MM.1S (cell line): ENCODE results near the gene TUBB4B.

Experiments
- DNase-seq: peaks from one replicate; pipeline ENCODE4 v3.0.0-alpha.2; 2015
- H2AFZ ChIP-seq: fragments of 300-600 bp; sonication (generic); 2 replicates; pipeline ENCODE4 v1.6.0; 2016; ENCODE audit warnings: antibody characterized with exemption, low read length
- H3F3A ChIP-seq: fragments of 300-600 bp; sonication (generic); 2 replicates; pipeline ENCODE4 v1.6.1; 2016; ENCODE audit warnings: mild to moderate bottlenecking, antibody characterized with exemption, low read length, moderate library complexity, mixed read lengths; ENCODE audit not compliant: insufficient read depth
- H3K27ac ChIP-seq: fragments of 300-600 bp; sonication (generic); 2 replicates; pipeline ENCODE4 v1.5.1; 2016; ENCODE audit warnings: mild to moderate bottlenecking, low read length
- H3K27me3 ChIP-seq: fragments of 300-600 bp; sonication (generic); replicated peaks from 2 replicates; pipeline ENCODE4 v1.6.0; 2016; ENCODE audit warnings: low read length; ENCODE audit not compliant: insufficient read depth
- H3K36me3 ChIP-seq: fragments of 300-600 bp; sonication (generic); replicated peaks from 2 replicates; pipeline ENCODE4 v1.6.1; 2016; ENCODE audit warnings: mild to moderate bottlenecking, low read length, mixed read lengths; ENCODE audit not compliant: insufficient read depth
- H3K4me1 ChIP-seq: fragments of 300-600 bp; sonication (generic); 2 replicates; pipeline ENCODE4 v1.6.1; 2016; ENCODE audit warnings: low read length, mixed read lengths
- H3K4me2 ChIP-seq: fragments of 300-600 bp; sonication (generic); 2 replicates; pipeline ENCODE4 v1.6.0; 2016; ENCODE audit warnings: low read depth, low read length
- H3K4me3 ChIP-seq: fragments of 300-600 bp; sonication (generic); 2 replicates; pipeline ENCODE4 v1.5.1; 2016; ENCODE audit warnings: low read length, mixed read lengths
- H3K79me2 ChIP-seq: fragments of 300-600 bp; sonication (generic); 2 replicates; pipeline ENCODE4 v1.6.1; 2016; ENCODE audit warnings: mixed run types, low read length, mixed read lengths
- H3K9ac ChIP-seq: fragments of 300-600 bp; sonication (generic); 2 replicates; pipeline ENCODE4 v1.6.1; 2016; ENCODE audit warnings: low read length, mixed read lengths
- H3K9me2 ChIP-seq: fragments of 300-600 bp; sonication (generic); replicated peaks from 2 replicates; pipeline ENCODE4 v1.6.1; 2016; ENCODE audit warnings: mild to moderate bottlenecking, low read length, mixed read lengths; ENCODE audit not compliant: insufficient read depth
- H3K9me3 ChIP-seq: fragments of 300-600 bp; sonication (generic); replicated peaks from 2 replicates; pipeline ENCODE4 v1.6.1; 2016; ENCODE audit warnings: mild to moderate bottlenecking, low read length, mixed read lengths; ENCODE audit not compliant: insufficient read depth
- H4K20me1 ChIP-seq: fragments of 300-600 bp; sonication (generic); 2 replicates; pipeline ENCODE4 v1.6.1; 2016; ENCODE audit warnings: mild to moderate bottlenecking, low read length, moderate library complexity, mixed read lengths; ENCODE audit not compliant: insufficient read depth
- EZH2 ChIP-seq: fragments of 300-600 bp; sonication (generic); optimal IDR thresholded peaks from 2 replicates; pipeline ENCODE3; 2017; ENCODE audit warnings: low read depth, mild to moderate bottlenecking, antibody characterized with exemption, low read length, mixed read lengths
- EZH2phosphoT487 ChIP-seq: fragments of 300-600 bp; sonication (generic); IDR thresholded peaks from 2 replicates; pipeline ENCODE4 v1.6.1; 2018; ENCODE audit warnings: antibody characterized with exemption, low read length
- TF ChIP-seq, protein P1 (sequence below): fragments of 300-600 bp; sonication (generic); IDR thresholded peaks from 2 replicates; pipeline ENCODE4 v1.5.1; 2016; ENCODE audit warnings: antibody characterized with exemption, low read length, mixed read lengths

TUBB4B gene

GRCh38 chr9:137218754-137219271 lies 22.3 kb upstream of the TUBB4B start:
- Histone ChIP-seq H3K4me2 (no peak overlapping the region), H3K4me1 (no peaks in the 10 kb centered on the region)

DNA sequence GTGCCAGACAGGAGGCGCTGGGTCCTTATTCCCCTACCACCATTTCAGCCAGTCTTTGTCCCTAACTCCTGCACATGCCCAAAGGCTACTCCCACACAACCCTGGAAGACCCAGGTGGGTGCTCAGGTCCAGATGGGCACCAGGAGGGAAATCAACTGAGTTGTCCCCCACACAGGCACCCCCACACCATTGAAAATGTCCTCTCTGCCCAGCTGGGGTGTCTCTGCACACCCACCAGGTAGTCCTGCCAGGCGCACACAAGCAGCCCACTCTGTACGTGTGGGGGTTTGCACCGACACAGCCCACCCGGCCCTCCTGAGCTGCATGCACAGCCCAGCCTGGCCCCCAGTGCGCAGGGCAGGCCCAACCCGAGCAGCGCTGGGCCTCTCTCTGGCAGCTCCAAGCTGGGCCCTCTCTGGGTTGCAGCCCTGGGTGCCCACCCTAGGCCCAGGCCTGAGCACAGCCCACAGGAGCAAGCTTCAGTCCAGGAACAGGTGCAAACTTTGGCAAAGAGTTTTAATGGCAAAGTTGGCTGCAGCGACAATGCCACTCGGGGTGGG lies 21.2 kb upstream of the TUBB4B start:
- Histone ChIP-seq H3K79me2 (no peaks in the 10 kb centered on the region), H3K4me3 (no peak overlapping the region), H3K9me2 (no peaks in the 10 kb centered on the region), H3K4me1 (peaks cover 7% of the 10 kb centered on the region; the same call in 1 of the 2 replicates), H2AFZ (no peak overlapping the region), H3K27ac (no peak overlapping the region), H3F3A (no peaks in the 10 kb centered on the region; the same call in 1 of the 2 replicates), H3K9ac (no peak overlapping the region), H3K36me3 (no peaks in the 10 kb centered on the region), H3K4me2 (no peak overlapping the region), H3K27me3 (no peaks in the 10 kb centered on the region), H4K20me1 (no peaks in the 10 kb centered on the region), H3K9me3 (no peaks in the 10 kb centered on the region)
- TF ChIP-seq EZH2 (no peak), EZH2phosphoT487 (no peak)
- TF ChIP-seq, protein P1, sequence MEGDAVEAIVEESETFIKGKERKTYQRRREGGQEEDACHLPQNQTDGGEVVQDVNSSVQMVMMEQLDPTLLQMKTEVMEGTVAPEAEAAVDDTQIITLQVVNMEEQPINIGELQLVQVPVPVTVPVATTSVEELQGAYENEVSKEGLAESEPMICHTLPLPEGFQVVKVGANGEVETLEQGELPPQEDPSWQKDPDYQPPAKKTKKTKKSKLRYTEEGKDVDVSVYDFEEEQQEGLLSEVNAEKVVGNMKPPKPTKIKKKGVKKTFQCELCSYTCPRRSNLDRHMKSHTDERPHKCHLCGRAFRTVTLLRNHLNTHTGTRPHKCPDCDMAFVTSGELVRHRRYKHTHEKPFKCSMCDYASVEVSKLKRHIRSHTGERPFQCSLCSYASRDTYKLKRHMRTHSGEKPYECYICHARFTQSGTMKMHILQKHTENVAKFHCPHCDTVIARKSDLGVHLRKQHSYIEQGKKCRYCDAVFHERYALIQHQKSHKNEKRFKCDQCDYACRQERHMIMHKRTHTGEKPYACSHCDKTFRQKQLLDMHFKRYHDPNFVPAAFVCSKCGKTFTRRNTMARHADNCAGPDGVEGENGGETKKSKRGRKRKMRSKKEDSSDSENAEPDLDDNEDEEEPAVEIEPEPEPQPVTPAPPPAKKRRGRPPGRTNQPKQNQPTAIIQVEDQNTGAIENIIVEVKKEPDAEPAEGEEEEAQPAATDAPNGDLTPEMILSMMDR = no peak
- DNase-seq = no peak

More at GRCh38 chr9:137218754-137219271, 22.3 kb upstream of the TUBB4B start:
- H3K9ac ChIP-seq = no peak overlapping the region
- no peaks in the 10 kb centered on the region for H3K9me3 ChIP-seq
- TF ChIP-seq EZH2phosphoT487 = no peak
- TF ChIP-seq, protein P1 = no peak
- TF ChIP-seq EZH2 = no peak
- no peak overlapping the region for H2AFZ ChIP-seq
- H3K36me3 ChIP-seq = no peaks in the 10 kb centered on the region
- H3K27me3 ChIP-seq = no peaks in the 10 kb centered on the region
- no peak for DNase-seq
- H4K20me1 ChIP-seq = no peaks in the 10 kb centered on the region
- H3K4me3 ChIP-seq = no peak overlapping the region
- H3K27ac ChIP-seq = no peak overlapping the region
- no peaks in the 10 kb centered on the region; the same call in 1 of the 2 replicates for H3F3A ChIP-seq
- H3K79me2 ChIP-seq = no peaks in the 10 kb centered on the region
- H3K9me2 ChIP-seq = no peaks in the 10 kb centered on the region

DNA sequence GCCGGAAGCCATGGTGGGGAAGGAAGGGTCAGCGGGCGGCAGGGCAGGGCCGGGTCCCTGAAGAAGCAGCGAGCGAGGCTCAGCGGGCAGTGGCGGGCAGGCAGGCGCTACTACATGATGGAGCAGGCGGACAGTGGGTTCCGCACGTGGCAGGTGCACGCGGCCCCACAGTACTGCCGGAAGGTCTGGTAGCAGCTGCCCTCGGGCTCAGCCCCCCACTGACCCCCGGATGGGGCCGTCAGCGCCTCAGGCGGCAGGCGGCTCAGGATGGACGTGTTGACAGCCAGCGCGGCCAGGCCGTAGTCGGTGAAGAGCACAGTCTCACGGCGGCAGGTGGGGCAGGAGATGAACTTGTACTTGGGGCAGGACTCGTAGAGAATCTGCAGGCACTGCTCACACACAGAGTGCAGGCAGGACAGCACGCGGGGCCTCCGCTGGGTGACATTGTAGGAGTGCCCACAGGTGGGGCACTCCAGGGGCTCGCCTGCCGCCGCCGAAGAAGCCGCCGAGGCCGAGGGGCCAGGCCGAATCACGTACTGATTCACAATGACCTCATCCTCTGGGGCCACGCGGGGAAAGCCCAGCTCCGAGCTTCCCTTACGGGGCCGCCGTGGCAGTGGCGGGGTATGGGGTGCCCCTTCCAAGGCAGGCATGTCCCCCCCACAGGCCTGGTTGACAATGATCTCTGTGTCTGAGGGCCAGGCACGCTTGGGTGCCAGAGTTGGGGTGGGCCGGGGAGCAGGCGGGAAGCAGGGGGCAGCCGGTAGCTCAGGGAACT lies 20.6 kb upstream of the TUBB4B start:
- Histone ChIP-seq H3K4me3 (no peak overlapping the region), H3K79me2 (no peaks in the 10 kb centered on the region), H3K9ac (no peak overlapping the region), H3K9me2 (no peaks in the 10 kb centered on the region), H3K4me1 (peaks cover 9% of the 10 kb centered on the region; the same call in 1 of the 2 replicates), H3F3A (no peaks in the 10 kb centered on the region; the same call in 1 of the 2 replicates), H3K27me3 (no peaks in the 10 kb centered on the region), H3K27ac (no peak overlapping the region), H3K9me3 (no peaks in the 10 kb centered on the region), H3K4me2 (no peak overlapping the region), H3K36me3 (no peaks in the 10 kb centered on the region), H4K20me1 (no peaks in the 10 kb centered on the region), H2AFZ (no peak overlapping the region)
- TF ChIP-seq EZH2phosphoT487 (no peak), EZH2 (no peak)
- TF ChIP-seq, protein P1 = no peak
- no peak for DNase-seq
